Fibroblast of skin of abdomen (primary cell): ENCODE data around the gene TRRAP.

Source experiments
- DNase-seq: peaks from one replicate; pipeline ENCODE4 v3.0.0-alpha.2; 2013

TRRAP gene

GRCh38 chr7:98903246-98903645, 24.9 kb downstream of the TRRAP start:
- DNase-seq: no peak

GRCh38 chr7:98907570-98907969, 29.2 kb downstream of the TRRAP start:
- DNase-seq: no peak

- DNase-seq: no peak
These were observed 30.3 kb downstream of the TRRAP start for GRCh38 chr7:98908585-98908984.

DNA sequence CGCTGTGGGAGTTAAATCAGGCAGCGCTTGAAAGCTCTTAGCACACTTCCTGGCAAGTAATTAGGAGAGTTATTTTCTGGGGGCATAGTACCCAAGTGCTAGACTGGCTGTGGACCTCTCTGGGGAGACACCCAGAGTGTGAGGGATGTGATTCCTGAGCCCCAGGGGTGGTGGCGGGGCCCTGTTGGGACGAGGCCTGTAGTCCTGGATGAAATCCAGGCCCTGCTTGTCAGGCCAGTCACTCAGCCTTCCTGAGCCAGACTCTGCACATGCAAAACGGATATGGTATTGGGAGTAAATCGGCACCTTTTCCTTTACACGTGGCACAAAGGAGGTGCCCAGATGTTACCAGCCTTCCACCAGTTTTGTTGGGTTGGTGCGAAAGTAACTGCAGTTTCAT, 31.2 kb downstream of the TRRAP start:
- no peak for DNase-seq

- no peak for DNase-seq
These were observed 32.1 kb downstream of the TRRAP start for GRCh38 chr7:98910427-98910826.

DNA sequence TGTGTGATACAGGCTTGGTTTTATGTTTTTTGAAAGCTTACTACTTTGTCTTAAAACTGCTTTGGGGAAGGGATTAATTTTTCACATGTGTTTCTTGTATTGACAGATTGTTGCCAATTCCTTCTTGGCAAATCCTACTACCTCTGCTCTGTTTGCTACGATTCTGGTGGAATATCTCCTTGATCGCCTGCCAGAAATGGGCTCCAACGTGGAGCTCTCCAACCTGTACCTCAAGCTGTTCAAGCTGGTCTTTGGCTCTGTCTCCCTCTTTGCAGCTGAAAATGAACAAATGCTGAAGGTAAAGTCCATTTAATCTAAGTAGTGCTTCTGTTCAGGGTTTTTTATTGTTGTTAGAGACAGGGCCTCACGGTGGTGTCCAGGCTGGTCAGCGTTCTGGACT, 33.6 kb downstream of the TRRAP start:
- DNase-seq: no peak

DNA sequence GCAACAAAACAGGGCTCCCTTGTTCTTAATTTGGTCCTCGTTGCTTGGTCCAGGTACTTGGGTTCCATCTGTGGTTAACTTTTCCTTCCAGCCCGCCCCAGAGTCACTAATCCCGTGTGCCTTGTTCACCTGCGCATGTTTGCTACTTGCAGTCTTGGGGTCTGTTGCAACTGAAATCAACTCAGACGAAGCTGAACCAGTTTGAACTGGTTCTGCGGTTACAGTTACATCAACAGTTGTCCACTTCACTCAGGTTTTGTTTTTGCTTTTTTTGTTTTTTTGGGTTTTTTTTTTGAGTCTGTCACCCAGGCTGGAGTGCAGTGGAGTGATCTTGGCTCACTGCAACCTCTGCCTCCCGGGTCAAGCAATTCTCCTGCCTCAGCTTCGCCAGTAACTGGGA, 34.7 kb downstream of the TRRAP start:
- DNase-seq: no peak

GRCh38 chr7:98913612-98914011, 35.3 kb downstream of the TRRAP start:
- DNase-seq: peak; percentile 25

GRCh38 chr7:98917331-98917730, 39.0 kb downstream of the TRRAP start:
- no peak for DNase-seq

- no peak for DNase-seq
These were observed 43.5 kb downstream of the TRRAP start for GRCh38 chr7:98921608-98922372.

GRCh38 chr7:98922392-98923187, 44.3 kb downstream of the TRRAP start:
- DNase-seq: peak; percentile 66

DNA sequence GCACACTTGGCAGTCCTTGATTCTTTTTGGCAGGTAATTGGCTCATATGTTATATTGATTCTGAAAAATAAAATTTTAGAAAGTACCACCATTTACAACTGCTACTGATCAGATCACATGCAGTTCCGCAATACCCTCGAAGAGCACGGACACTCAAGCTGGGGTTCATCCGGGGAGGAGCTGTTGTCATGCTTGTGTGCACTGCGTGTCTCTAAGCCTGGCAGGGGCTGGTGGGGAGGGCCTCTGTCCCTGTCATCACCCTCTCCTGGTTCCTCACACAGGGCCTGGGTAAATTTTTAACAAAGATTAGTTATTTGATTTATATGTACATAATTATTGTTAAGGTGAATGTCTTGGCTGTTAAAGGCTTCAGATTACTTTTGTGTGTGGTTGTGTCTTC, 45.2 kb downstream of the TRRAP start:
- DNase-seq: no peak

GRCh38 chr7:98927125-98927524, 48.8 kb downstream of the TRRAP start:
- DNase-seq: no peak

DNA sequence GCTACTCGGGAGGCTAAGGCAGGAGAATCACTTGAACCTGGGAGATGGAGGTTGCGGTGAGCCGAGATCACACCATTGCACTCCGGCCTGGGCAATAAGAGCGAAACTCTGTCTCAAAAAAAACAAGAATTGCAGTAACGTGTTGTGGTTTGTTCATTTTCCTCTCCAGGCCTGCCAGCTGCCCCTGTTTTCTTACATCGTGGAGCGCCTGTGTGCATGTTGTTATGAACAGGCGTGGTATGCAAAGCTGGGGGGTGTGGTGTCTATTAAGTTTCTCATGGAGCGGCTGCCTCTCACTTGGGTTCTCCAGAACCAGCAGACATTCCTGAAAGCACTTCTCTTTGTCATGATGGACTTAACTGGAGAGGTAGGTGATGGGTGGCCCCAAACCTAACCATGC, 52.1 kb downstream of the TRRAP start:
- no peak for DNase-seq

- no peak for DNase-seq
These were observed 52.6 kb downstream of the TRRAP start for GRCh38 chr7:98930921-98931320.

DNA sequence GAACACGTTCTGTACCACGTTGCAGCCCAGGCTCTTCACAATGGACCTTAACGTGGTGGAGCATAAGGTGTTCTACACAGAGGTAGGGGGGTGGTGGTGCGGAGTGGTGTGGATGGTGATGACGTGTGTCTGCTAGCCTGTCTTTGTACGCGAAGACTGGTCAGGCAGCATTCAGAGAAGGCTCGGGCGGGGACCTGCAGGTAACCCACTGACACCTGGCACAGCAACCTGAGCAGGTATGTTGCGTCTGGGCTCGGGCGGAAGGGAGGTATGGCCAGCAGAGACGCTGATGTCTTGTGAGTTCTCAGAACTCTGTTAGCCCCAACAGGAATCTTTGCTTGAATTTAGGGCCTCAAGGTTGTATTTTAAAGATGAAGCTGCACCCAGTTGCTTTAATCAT, 55.0 kb downstream of the TRRAP start:
- no peak for DNase-seq

GRCh38 chr7:98934267-98934666, 55.9 kb downstream of the TRRAP start:
- no peak for DNase-seq

GRCh38 chr7:98935811-98936210, 57.5 kb downstream of the TRRAP start:
- peak; percentile 21 for DNase-seq

DNA sequence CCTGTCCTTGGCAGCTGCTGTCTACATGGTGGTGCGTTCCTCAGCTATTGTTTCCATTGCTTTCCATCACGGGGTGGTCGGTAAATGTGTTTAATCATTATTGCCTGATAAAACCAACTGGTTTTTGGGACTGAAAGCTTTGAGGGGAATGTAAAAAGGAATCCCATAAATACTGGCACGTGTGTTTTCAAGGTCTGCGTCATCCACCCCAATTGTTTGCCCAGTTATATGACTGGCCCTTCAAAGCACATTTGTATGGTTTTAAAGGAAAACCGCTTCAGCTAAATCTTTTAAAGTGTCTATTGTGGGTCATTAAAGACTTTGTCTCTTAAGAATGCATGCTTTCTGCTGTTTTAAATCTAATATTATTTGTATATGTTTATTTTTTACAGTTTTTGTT, 65.0 kb downstream of the TRRAP start:
- DNase-seq: no peak

DNA sequence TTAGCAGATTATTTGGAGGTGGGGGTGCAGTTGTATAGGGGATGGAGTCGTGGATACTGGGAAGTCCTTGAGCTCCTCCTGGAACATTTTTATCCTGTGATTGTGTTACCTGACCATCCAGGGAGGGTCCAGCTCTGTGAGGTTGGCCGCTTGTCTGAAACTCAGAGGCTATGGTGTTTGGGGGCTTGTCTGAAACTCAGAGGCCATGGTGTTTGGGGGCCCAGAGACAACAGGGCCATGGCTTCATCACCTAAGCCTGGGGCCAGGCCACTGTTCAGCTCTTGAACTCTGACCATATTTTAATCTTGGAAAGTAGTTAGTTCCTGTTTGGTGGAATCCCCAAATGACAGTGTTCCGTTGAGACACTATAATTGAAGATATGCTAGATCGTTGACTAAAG, 66.1 kb downstream of the TRRAP start:
- DNase-seq: no peak

GRCh38 chr7:98945852-98946251, 67.5 kb downstream of the TRRAP start:
- DNase-seq: no peak

DNA sequence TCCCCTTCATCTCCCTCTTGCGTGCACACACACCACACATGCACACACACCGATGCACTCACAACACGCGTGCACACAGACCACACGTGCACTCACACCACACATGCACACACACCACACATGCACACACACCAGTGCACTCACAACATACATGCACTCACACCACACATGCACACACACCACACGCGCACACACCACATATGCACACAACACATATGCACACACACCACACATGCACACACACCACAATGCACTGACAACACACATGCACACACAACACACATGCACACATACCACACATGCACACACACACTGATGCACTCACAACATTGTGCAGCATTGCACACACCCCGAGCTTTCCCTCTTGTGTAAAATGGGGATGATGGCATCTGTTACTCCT, 68.1 kb downstream of the TRRAP start:
- DNase-seq: no peak

GRCh38 chr7:98949336-98950044, 71.2 kb downstream of the TRRAP start:
- DNase-seq: no peak

- DNase-seq: no peak
These were observed 77.7 kb downstream of the TRRAP start for GRCh38 chr7:98955992-98956391.
